ENCODE data around the gene HSD17B11.
"Not testable (repeated sequence)": the region's sequence is repeated elsewhere in the genome, so short reads cannot be mapped to it uniquely, and the experiment has no call there.

HSD17B11 gene

GRCh38 chr4:87304745-87305432 is 86.1 kb downstream of the HSD17B11 start:
- no peak for DNase-seq

- no peak for DNase-seq
Observed at GRCh38 chr4:87299898-87300297, 91.1 kb downstream of the HSD17B11 start.

GRCh38 chr4:87298362-87298761 is 92.6 kb downstream of the HSD17B11 start:
- no peak for DNase-seq

- DNase-seq: not testable (repeated sequence)
Observed at GRCh38 chr4:87294911-87295310, 96.1 kb downstream of the HSD17B11 start.

GRCh38 chr4:87293889-87294288 is 97.1 kb downstream of the HSD17B11 start:
- DNase-seq: not testable (repeated sequence)

- no peak for DNase-seq
Observed at GRCh38 chr4:87286970-87287369, 104.0 kb downstream of the HSD17B11 start.

All from RPMI8226 (cell line).